IMR-90 (cell line): ENCODE data around the gene TCF7L2. TPM values are rescaled to one million over a fixed set of nuclear protein-coding genes. Genes with fewer than 3 reads are reported as not detected.

ENCODE experiments used
- ATAC-seq: fragments of 200-7000 bp; cut with Tn5 transposase; 2 replicates; pipeline ENCODE4 v1.9.1; 2020; ENCODE audit warnings: low read depth, mild to moderate bottlenecking, moderate library complexity
- BruUV-seq: library from RNA; stranded (reverse); fragments of 400-500 nt; replicated peaks from 2 replicates; lab custom pipeline; 2021; lab: Mats Ljungman, UMichigan
- CTCF ChIA-PET: fragments of 300-600 bp; formaldehyde crosslinking; extraction: SDS; loops from one replicate; lab custom pipeline; 2021; ENCODE audit warnings: antibody characterized with exemption; lab: Yijun Ruan, JAX
- POLR2A ChIA-PET: fragments of 300-600 bp; sonication (Branson Sonifier 250); formaldehyde crosslinking; loops from one replicate; lab custom pipeline; 2022; ENCODE audit warnings: antibody characterized with exemption; ENCODE audit not compliant: unreplicated experiment; lab: Charles Lee
- DNase-seq: peaks from one replicate; pipeline ENCODE4 v3.0.0; 2013
- H2AFZ ChIP-seq: replicated peaks from 2 replicates; pipeline ENCODE3; 2013; ENCODE audit warnings: low read length, mild to moderate bottlenecking; ENCODE audit not compliant: poor library complexity
- H2AK5ac ChIP-seq: 2 replicates; pipeline ENCODE4 v1.6.1; 2013; ENCODE audit warnings: low read depth, low read length, inconsistent platforms
- H2AK9ac ChIP-seq: replicated peaks from 2 replicates; pipeline ENCODE3; 2013; ENCODE audit warnings: mild to moderate bottlenecking, low read depth, low read length, moderate library complexity; ENCODE audit not compliant: poor library complexity
- H2BK120ac ChIP-seq: 2 replicates; pipeline ENCODE4 v1.6.1; 2013; ENCODE audit warnings: low read depth, low read length, inconsistent platforms
- H2BK15ac ChIP-seq: 3 replicates; pipeline ENCODE4 v1.6.1; 2013; ENCODE audit warnings: low read depth, low read length, inconsistent platforms
- H2BK20ac ChIP-seq: 2 replicates; pipeline ENCODE4 v1.6.1; 2013; ENCODE audit warnings: low read depth, mild to moderate bottlenecking, inconsistent platforms, low read length, moderate library complexity
- H2BK5ac ChIP-seq: 2 replicates; pipeline ENCODE4 v1.6.1; 2013; ENCODE audit warnings: mild to moderate bottlenecking, low read depth, low read length, inconsistent platforms; ENCODE audit not compliant: poor library complexity, severe bottlenecking
- H3K14ac ChIP-seq: replicated peaks from 2 replicates; pipeline ENCODE4 v1.6.1; 2013; ENCODE audit warnings: low read depth, low read length, inconsistent platforms
- H3K18ac ChIP-seq: 2 replicates; pipeline ENCODE4 v1.6.1; 2013; ENCODE audit warnings: low read depth, low read length, control low read depth
- H3K23ac ChIP-seq: 2 replicates; pipeline ENCODE4 v1.6.1; 2013; ENCODE audit warnings: low read depth, low read length, inconsistent platforms
- H3K27ac ChIP-seq: 2 replicates; pipeline ENCODE4 v1.5.1; 2013; ENCODE audit warnings: mild to moderate bottlenecking, control low read depth, low read length; ENCODE audit not compliant: insufficient read depth
- H3K27me3 ChIP-seq: 2 replicates; pipeline ENCODE4 v1.6.1; 2013; ENCODE audit warnings: low read length; ENCODE audit not compliant: control insufficient read depth, insufficient read depth
- H3K36me3 ChIP-seq: 2 replicates; pipeline ENCODE4 v1.6.1; 2013; ENCODE audit warnings: low read length, mixed read lengths; ENCODE audit not compliant: control insufficient read depth, insufficient read depth
- H3K4ac ChIP-seq: 2 replicates; pipeline ENCODE4 v1.6.1; 2013; ENCODE audit warnings: low read depth, low read length, inconsistent platforms
- H3K4me1 ChIP-seq: 2 replicates; pipeline ENCODE4 v1.6.1; 2013; ENCODE audit warnings: low read length, mixed read lengths; ENCODE audit not compliant: control insufficient read depth, insufficient read depth
- H3K4me2 ChIP-seq: 2 replicates; pipeline ENCODE4 v1.6.1; 2013; ENCODE audit warnings: low read depth, mild to moderate bottlenecking, control low read depth, low read length, moderate library complexity
- H3K4me3 ChIP-seq: 2 replicates; pipeline ENCODE4 v1.5.1; 2013; ENCODE audit warnings: low read depth, mild to moderate bottlenecking, control low read depth, low read length, moderate library complexity; ENCODE audit not compliant: insufficient read depth
- H3K56ac ChIP-seq: 2 replicates; pipeline ENCODE4 v1.6.1; 2013; ENCODE audit warnings: low read length, inconsistent platforms; ENCODE audit not compliant: insufficient read depth; ENCODE audit errors: extremely low read depth
- H3K79me1 ChIP-seq, 2 experiments: 2 replicates each; pipeline ENCODE4 v1.6.1; 2013; ENCODE audit warnings: low read length in 2 of 2, inconsistent platforms in 1 of 2, low read depth in 1 of 2
- H3K9ac ChIP-seq: 2 replicates; pipeline ENCODE4 v1.6.1; 2013; ENCODE audit warnings: low read depth, low read length, control low read depth
- H3K9me1 ChIP-seq: 2 replicates; pipeline ENCODE4 v1.6.1; 2013; ENCODE audit warnings: low read length, inconsistent platforms; ENCODE audit not compliant: insufficient read depth
- H3K9me3 ChIP-seq: 2 replicates; pipeline ENCODE4 v1.6.1; 2013; ENCODE audit warnings: low read length; ENCODE audit not compliant: control insufficient read depth, insufficient read depth
- H4K20me1 ChIP-seq: 2 replicates; pipeline ENCODE4 v1.6.1; 2013; ENCODE audit warnings: low read length, inconsistent platforms; ENCODE audit not compliant: insufficient read depth
- H4K5ac ChIP-seq: 2 replicates; pipeline ENCODE4 v1.6.1; 2013; ENCODE audit warnings: mild to moderate bottlenecking, low read depth, low read length, control low read depth
- H4K8ac ChIP-seq, 2 experiments: 2 replicates each; pipeline ENCODE4 v1.6.1; 2013; ENCODE audit warnings: low read depth in 2 of 2, low read length in 2 of 2, control low read depth in 1 of 2, inconsistent platforms in 1 of 2
- H4K91ac ChIP-seq: 2 replicates; pipeline ENCODE4 v1.6.1; 2013; ENCODE audit warnings: low read depth, low read length, inconsistent platforms; ENCODE audit not compliant: insufficient read depth
- BHLHE40 ChIP-seq: fragments of 150-350 bp; IDR thresholded peaks from 2 replicates; pipeline ENCODE4 v1.6.1; 2016; ENCODE audit warnings: mild to moderate bottlenecking, low read depth, low read length
- CEBPB ChIP-seq: IDR thresholded peaks from 2 replicates; pipeline ENCODE4 v1.6.1; 2012; ENCODE audit warnings: low read depth, low read length, improper control_type of control experiment
- CHD1 ChIP-seq: IDR thresholded peaks from 2 replicates; pipeline ENCODE4 v1.6.1; 2012; ENCODE audit warnings: low read depth, low read length, improper control_type of control experiment
- MAFK ChIP-seq: IDR thresholded peaks from 2 replicates; pipeline ENCODE4 v1.6.1; 2012; ENCODE audit warnings: low read depth, low read length, improper control_type of control experiment
- MAZ ChIP-seq: IDR thresholded peaks from 2 replicates; pipeline ENCODE4 v1.6.1; 2012; ENCODE audit warnings: low read depth, mild to moderate bottlenecking, low read length, improper control_type of control experiment, moderate library complexity, borderline replicate concordance
- POLR2A ChIP-seq: IDR thresholded peaks from 2 replicates; pipeline ENCODE4 v1.6.1; 2012; ENCODE audit warnings: mild to moderate bottlenecking, low read depth, low read length
- RAD21 ChIP-seq: IDR thresholded peaks from 2 replicates; pipeline ENCODE4 v1.6.1; 2012; ENCODE audit warnings: low read length, improper control_type of control experiment
- WGBS, 2 experiments: methylation state at CpG; one replicate each; pipeline versions ENCODE4 v1.1.5 to v1.1.7; 2013; ENCODE audit warnings: missing lambda C conversion rate in 2 of 2; ENCODE audit not compliant: insufficient read length in 1 of 2; ENCODE audit errors: extremely low coverage in 2 of 2; 5-methylcytosine and 5-hydroxymethylcytosine counted together
- dilution Hi-C: fragments of 300-500 bp; cut with HindIII; formaldehyde crosslinking; loops from one replicate; pipeline ENCODE4 v1.14.3; 2018; ENCODE audit warnings: low sequenced_read_pairs; ENCODE audit not compliant: unreplicated experiment
- in situ Hi-C: fragments of 300-500 bp; cut with MboI; formaldehyde crosslinking; loops from 3 replicates; pipeline ENCODE4 v1.14.3; 2019; ENCODE audit warnings: low sequenced_read_pairs, inconsistent platforms, mixed read lengths
- intact Hi-C: fragments of 100-400 bp; cut with micrococcal nuclease; formaldehyde crosslinking; loops from 2 replicates; pipeline ENCODE4 v1.10.0; 2022
- polyA plus RNA-seq, 3 experiments: library from polyadenylated mRNA; depleted of rRNA; stranded (reverse); fragments of >200 nt; gene quantifications; 2 replicates each; pipeline ENCODE4 v1.2.3, GENCODE V29; 2012; ENCODE audit warnings: low replicate concordance in 1 of 3
- total RNA-seq: library from RNA; depleted of rRNA; stranded (reverse); fragments of >200 nt; gene quantifications from 2 replicates; pipeline ENCODE4 v1.2.3, GENCODE V29; 2012
- TF ChIP-seq, protein P1 (sequence below): fragments of 150-350 bp; IDR thresholded peaks from 2 replicates; pipeline ENCODE4 v1.6.1; 2016; ENCODE audit warnings: low read depth, mild to moderate bottlenecking, low read length, moderate library complexity, borderline replicate concordance
- TF ChIP-seq, protein P2 (sequence below): conservative IDR thresholded peaks from 2 replicates; pipeline ENCODE4 v1.5.1; 2012; ENCODE audit warnings: mild to moderate bottlenecking, low read depth, low read length, improper control_type of control experiment
- TF ChIP-seq, protein P3 (sequence below): fragments of 150-350 bp; IDR thresholded peaks from 2 replicates; pipeline ENCODE4 v1.6.1; 2017; ENCODE audit warnings: mild to moderate bottlenecking, antibody characterized with exemption, low read length, low read depth

Gene TCF7L2
- total and polyA plus RNA-seq, 2 of the 4 experiments (the other 2 are of a cell fraction) = 1.3 to 12.2 TPM

DNA sequence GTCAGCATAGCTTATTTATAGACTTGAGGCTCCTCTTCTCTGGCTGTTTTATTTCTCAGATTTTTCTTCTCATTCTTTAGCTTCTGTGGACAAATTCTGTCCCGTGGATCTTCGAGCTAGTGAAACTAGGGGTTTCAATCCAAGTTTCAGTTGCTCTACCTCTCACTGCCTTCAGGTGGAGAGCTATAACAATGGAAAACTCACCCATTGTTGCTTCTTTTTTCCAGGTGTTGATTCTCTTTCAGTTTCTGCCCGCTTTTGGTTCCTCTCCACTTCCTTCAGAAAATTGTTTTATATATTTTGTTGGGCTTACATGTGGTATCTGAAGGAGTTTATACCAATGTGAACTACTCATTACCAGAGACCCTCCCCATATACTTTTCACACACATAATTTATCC lies 266.1 kb downstream of the TCF7L2 start:
- intact Hi-C loops = no loop called here
- Histone ChIP-seq H2BK120ac (no peak overlapping the region), H3K9me1 (no peaks in the 10 kb centered on the region), H3K18ac (no peak overlapping the region), H3K56ac (no peak overlapping the region), H2BK20ac (no peak overlapping the region), H2BK15ac (no peak overlapping the region), H3K27me3 (no peaks in the 10 kb centered on the region; the same call in none of the 2 replicates), H4K20me1 (no peaks in the 10 kb centered on the region), H3K9ac (no peak overlapping the region), H3K4me3 (no peak overlapping the region), H4K8ac (no peak overlapping the region), H3K23ac (no peak overlapping the region), H3K36me3 (no peaks in the 10 kb centered on the region), H4K91ac (no peak overlapping the region), H3K9me3 (no peaks in the 10 kb centered on the region), H3K27ac (no peak overlapping the region), H4K5ac (no peak overlapping the region), H3K14ac (no peak overlapping the region), H3K79me1 (no peaks in the 10 kb centered on the region), H3K4me1 (no peaks in the 10 kb centered on the region), H2BK5ac (no peak overlapping the region), H2AFZ (no peak overlapping the region), H3K4me2 (no peak overlapping the region), H2AK5ac (no peak overlapping the region), H3K4ac (no peak overlapping the region), H2AK9ac (no peak overlapping the region)
- BruUV-seq = no TSS peak
- dilution Hi-C loops = no loop called here
- in situ Hi-C loops = no loop called here
- DNase-seq (no peak), ATAC-seq (no peak)
- ChIA-PET CTCF (no interaction called here), POLR2A (no interaction called here)
- no CpG with 5 or more reads among the region's 3 CpGs for WGBS, 2 experiments
- TF ChIP-seq, protein P1, sequence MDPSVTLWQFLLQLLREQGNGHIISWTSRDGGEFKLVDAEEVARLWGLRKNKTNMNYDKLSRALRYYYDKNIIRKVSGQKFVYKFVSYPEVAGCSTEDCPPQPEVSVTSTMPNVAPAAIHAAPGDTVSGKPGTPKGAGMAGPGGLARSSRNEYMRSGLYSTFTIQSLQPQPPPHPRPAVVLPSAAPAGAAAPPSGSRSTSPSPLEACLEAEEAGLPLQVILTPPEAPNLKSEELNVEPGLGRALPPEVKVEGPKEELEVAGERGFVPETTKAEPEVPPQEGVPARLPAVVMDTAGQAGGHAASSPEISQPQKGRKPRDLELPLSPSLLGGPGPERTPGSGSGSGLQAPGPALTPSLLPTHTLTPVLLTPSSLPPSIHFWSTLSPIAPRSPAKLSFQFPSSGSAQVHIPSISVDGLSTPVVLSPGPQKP = no peak
- TF ChIP-seq CHD1 (no peak), BHLHE40 (no peak), MAZ (no peak), CEBPB (no peak), MAFK (no peak), RAD21 (no peak), POLR2A (no peak)
- TF ChIP-seq, protein P2, sequence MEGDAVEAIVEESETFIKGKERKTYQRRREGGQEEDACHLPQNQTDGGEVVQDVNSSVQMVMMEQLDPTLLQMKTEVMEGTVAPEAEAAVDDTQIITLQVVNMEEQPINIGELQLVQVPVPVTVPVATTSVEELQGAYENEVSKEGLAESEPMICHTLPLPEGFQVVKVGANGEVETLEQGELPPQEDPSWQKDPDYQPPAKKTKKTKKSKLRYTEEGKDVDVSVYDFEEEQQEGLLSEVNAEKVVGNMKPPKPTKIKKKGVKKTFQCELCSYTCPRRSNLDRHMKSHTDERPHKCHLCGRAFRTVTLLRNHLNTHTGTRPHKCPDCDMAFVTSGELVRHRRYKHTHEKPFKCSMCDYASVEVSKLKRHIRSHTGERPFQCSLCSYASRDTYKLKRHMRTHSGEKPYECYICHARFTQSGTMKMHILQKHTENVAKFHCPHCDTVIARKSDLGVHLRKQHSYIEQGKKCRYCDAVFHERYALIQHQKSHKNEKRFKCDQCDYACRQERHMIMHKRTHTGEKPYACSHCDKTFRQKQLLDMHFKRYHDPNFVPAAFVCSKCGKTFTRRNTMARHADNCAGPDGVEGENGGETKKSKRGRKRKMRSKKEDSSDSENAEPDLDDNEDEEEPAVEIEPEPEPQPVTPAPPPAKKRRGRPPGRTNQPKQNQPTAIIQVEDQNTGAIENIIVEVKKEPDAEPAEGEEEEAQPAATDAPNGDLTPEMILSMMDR = no peak
- TF ChIP-seq, protein P3, sequence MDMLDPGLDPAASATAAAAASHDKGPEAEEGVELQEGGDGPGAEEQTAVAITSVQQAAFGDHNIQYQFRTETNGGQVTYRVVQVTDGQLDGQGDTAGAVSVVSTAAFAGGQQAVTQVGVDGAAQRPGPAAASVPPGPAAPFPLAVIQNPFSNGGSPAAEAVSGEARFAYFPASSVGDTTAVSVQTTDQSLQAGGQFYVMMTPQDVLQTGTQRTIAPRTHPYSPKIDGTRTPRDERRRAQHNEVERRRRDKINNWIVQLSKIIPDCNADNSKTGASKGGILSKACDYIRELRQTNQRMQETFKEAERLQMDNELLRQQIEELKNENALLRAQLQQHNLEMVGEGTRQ = no peak
